GM21447 (cell line): ENCODE measurements around the gene ARL16.

ENCODE experiments used
- ATAC-seq: cut with Tn5 transposase; IDR thresholded peaks from one replicate; pipeline ENCODE4 v1.9.1; 2021; ENCODE audit not compliant: unreplicated experiment

ARL16 gene, protein sequence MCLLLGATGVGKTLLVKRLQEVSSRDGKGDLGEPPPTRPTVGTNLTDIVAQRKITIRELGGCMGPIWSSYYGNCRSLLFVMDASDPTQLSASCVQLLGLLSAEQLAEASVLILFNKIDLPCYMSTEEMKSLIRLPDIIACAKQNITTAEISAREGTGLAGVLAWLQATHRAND

DNA sequence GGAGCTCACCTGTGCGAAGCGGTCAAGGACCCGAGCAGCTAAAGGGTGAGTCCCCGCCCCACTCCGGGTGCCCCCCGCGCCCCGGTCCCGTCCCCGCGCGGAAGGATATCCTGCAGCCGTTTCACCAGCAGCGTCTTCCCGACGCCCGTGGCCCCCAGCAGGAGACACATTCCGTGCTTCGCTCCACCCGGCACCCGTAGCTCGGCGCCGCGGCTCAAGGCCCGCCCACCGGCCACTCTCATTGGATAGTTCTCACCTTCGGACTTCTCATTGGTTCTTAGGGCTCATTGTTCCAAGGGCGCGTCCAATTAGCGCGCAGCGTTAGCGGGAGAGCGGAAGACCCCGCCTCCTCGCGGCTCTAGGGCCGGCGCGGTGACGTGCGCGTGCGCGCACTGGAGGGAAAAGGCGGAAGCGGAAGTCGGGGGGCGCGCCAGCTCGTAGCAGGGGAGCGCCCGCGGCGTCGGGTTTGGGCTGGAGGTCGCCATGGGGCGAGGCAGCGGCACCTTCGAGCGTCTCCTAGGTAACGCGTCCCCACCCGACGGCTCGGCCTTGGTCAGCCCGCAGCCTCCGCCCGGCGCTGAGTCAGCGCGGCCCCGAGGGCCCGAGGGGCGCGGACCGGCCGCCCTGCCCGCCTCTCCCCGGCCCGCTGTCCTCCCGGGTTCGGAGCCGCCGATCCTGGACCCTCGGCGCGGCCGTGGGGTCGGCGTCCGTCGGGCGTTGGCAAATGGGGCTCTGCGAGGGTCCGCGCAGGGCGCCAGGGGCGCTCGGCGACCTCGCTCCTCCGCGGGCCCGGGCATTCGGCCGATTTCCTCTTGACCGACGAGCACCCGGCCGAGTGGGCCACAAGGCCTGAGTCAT lies at the start of gene ARL16, which contains the start of gene HGS:
ARL16 (minus strand) TSS at position 214 of the 858 bp plus-strand sequence; CDS start at position 170, 44 bp downstream.
HGS (plus strand) TSS at position 428 of the 858 bp plus-strand sequence; CDS start at position 484, 56 bp downstream.
- ATAC-seq, result peak; percentile 93

DNA sequence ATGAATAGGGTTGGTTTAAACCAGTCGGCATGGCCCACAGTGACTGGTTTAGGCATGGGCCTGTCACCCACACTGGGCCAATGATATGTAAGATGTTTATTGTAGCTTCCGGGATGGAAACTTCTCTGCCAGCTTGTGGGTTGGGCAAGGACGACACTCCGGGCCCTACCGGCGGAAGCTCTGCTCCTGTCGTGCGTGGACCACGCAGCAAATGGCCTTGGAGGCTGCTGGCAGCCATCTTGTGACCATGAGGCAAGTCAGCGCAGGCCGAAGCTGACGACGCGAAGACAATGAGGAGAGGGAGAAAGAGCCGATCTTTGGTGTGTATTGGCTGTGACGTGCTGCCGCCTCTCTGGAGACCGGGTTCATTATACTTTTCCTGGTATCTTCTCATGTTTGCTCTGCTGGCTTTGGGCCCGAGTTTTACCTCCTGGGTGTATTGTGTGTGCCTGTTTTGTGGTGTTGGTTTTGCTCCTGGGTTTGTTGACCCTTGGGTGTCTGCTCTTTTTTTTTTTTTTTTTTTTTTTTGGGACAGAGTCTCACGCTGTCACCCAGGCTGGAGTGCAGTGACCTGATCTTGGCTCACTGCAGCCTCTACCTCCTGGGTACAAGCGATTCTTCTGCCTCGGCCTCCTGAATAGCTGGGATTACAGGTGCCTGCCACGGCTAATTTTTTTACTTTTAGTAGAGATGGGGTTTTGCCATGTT lies 43.9 kb upstream of the ARL16 start:
- ATAC-seq, result no peak

DNA sequence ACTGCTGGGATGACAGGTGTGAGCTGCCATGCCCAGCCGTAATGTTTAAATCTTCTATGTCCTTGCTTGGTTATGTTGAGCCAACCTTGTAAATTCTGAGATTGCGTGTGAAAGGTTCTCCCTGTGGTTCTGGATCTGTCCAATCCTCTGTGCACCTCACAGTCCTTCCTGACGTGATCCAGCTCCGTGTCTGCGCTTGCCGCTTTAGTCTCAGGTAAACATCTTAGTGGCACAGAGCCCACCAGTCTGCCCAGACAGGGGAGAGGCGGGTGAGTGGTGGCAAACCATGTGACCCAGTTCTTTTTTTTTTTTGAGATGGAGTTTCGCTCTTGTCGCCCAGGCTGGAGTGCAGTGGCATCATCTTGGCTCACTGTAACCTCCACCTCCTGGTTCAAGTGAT lies 42.4 kb upstream of the ARL16 start:
- ATAC-seq, result no peak

DNA sequence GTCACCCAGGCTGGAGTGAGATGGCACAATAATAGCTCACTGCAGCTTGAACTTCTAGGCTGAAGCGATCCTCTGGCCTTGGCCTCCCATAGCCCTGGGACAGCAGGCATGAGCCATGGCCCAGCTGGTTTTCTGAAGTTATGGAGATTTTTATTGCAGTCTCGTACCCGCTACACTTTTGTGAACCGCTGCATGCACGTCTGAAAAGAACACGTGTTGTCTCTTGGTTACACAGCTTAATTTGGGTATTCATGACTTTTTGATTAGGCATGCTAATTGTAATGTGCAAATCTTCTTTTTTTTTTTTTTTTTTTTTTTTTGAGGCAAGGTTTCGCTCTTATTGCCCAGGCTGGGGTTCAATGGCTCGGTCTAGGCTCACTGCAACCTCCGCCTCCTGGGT lies 41.8 kb upstream of the ARL16 start:
- no peak for ATAC-seq

DNA sequence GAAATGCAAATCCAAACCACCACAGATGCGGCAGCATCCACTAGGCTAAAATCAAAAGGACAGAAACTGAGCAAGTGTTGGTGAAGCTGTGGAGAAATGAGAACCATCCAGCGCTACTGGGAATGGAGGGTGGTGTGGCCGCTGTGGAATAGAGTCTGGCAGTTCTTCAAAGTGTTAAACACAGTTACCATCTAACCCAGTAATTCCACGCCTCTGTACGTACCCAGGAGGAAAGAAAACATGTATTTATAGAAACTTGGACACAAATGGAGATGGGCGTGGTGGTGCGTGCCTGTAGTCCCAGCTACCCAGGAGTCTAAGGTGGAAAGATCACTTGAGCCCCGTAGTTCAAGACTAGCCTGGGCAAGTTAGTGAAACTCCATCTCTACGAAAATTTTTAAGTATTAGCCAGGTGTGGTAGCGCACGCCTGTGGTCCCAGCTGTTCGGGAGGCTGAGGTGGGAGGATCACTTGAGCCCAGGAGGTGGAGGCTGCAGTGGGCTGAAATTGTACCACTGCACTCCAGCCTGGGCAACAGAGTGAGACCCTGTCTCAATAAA lies 40.1 kb upstream of the ARL16 start:
- no peak for ATAC-seq

DNA sequence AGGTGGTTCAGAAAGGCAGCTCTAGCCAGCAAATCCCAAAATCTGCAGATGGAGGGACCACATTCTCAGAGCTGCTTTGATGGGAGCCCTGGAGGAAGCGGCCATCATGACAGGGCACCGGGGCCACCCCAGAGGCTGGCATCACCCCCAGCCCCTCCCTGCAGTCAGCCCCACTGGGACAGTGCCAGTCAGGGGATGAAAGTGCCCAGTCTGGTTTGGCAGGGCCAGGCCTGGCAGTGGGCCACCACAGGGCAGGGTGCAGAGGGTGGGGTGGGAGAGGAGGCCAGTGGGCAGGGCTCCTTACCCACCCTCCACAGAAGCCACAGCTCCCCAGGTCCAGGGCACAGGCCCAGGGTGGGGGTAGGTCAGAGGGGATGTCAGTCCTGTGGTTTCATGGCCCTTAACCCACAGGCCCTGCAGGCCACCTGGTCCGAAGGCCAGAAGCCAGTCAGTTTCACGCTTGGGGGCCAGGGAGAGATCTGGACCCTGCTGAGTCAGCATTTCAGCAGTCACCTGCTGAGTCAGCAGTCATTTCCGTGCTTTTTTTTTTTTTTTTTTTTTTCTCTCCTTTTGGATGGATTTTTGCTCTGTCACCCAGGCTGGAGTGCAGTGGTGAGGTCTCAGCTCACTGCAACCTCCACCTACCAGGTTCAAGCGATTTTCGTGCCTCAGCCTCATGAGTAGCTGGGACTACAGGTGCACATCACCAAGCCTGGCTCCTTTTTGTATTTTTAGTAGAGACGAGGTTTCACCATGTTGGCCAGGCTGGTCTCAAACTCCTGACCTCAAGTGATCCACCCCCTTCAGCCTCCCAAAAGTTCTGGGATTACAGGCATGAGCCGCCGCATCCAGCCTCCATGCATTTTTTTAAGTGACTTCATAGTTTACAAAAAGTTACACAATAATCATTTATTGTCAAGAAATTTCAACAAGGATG lies 38.9 kb upstream of the ARL16 start:
- ATAC-seq, result no peak

DNA sequence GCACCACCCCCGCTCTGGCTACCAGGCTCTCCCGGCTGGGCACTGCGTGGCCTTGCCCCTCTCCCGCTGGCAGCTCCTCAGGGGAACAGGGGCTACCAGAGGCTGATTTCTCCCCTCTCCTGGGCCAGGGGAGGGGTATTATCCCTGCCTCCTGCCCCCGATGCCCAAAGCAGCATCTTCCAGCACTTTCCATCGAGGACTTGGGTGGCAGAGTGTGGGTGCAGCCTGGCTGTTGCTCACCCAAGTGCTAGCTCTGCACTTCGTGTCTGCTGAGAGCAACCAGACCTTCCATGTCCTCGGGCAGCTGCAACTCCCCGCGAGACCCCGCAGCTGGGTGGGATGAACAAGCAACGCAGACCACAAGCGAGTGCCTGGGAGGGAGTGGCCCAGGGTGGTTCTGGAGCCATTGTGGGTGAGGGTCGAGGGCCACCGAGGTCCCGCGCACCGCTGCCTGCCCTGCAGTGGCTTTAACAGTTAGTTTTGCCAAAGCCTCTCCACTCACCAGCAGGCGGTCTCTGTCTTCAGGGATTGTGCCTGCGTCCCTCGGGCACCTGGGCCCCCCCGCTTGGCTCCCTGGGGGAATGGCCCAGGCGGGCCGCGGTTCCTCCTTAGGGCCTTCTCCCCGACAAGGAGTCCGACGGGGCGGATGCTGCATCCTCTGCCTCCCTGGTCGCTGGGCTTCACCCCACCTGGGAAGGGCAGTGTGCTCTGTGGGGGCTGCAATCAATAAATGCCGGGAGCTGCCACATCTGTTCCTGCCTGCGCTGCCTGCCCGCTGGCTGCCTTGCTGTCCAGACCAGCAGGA lies 36.9 kb upstream of the ARL16 start:
- no peak for ATAC-seq

DNA sequence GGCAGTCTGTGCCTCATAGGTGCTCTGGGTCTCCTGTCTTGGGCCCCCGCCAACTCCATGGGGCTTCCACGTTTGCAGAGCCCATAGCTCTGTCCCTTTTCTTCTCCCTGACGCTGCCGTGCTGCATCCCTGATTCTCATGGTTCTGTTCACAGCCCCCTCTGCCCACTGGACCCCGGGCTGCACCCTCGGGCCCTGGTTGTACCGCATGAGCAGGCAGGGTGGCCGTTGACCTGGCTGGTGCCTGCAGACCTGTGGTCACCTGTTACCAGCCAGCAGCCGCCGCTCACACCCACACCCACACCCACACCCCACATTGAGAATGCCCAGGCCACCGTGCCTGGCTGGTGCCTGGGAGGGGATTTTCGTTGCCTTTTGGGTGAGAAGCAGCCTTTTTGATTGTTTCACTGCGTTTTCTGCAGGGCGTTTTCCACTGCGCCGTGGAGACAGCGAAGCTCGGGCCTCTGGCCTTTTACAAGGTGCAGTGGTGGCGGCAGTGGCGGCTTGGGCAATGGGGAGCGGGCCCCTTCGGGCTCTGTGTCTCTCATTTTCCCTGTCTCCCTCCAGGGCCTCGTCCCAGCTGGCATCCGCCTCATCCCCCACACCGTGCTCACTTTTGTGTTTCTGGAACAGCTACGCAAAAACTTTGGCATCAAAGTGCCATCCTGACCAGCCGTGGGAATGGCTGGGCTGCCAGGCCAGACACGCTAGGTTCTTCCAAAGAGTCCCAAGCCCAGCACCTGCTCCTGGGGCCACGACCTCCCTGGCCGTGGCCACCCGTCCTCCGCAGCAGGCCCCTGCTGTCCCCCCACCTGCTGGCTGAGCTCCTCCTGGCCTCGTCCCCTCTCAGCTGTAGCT lies 36.0 kb upstream of the ARL16 start:
- no peak for ATAC-seq

DNA sequence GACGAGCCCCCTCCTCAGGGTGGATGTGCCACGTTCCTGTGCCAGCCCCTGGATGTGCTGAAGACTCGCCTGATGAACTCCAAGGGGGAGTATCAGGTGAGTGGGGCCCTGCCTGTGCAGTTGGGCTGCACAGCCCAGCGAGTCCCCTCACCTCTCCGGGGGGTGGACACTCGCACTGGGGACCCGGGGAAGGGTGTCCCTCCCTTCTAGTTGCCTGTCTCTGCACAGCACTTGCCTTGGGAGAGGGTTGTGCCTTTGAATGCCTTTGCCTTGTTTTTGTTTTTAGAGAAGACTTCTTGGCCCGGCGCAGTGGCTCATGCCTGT lies 34.1 kb upstream of the ARL16 start:
- no peak for ATAC-seq

DNA sequence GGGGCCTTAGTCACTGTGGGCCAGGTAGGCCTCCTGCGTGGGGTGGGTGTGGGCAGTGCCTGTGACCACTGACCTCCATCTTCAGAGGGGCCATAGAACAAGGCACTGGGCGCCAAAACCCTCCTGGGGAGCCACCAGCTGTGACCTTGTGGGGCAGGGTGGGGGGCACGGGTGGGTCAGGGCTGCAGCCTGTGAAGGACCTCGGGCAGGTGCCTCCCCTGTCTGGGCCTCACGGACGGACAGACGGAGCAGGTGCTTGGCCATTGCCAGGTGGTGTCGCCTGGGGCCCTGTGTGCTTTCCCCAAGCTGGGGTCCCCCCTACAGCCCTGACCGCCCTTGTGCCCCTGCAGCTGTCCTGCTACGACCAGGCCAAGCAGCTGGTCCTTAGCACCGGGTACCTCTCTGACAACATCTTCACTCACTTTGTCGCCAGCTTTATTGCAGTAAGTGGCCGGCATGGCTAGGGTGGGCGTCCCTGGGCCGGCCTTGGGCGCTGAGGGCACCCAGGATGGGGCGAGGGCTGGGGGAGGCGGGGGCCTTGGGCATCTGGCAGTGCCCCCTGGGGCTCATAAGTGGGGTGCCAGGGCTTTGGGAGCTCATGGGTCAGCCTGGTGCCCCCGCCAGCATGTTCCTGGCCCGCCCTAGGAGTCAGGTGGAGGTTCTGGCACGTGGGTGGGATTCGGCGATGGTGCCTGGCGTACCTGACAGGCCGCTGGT lies 33.6 kb upstream of the ARL16 start:
- no peak for ATAC-seq

DNA sequence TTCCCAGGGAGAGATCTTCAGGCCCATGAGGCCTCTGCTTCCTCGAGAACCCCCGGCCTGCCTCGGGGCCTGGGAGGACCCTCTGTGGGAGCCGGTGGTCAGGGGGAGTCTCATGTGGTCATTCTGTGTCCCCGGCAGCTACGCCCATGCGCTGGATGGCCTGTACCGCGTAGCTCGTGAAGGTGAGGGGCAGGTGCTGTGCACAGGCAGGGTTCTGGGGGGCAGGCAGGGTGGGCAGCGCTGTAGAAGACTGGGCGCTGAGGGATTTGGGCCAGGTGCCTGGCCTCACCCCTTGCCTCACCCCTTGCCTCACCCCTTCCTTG lies 33.0 kb upstream of the ARL16 start:
- ATAC-seq, result no peak

DNA sequence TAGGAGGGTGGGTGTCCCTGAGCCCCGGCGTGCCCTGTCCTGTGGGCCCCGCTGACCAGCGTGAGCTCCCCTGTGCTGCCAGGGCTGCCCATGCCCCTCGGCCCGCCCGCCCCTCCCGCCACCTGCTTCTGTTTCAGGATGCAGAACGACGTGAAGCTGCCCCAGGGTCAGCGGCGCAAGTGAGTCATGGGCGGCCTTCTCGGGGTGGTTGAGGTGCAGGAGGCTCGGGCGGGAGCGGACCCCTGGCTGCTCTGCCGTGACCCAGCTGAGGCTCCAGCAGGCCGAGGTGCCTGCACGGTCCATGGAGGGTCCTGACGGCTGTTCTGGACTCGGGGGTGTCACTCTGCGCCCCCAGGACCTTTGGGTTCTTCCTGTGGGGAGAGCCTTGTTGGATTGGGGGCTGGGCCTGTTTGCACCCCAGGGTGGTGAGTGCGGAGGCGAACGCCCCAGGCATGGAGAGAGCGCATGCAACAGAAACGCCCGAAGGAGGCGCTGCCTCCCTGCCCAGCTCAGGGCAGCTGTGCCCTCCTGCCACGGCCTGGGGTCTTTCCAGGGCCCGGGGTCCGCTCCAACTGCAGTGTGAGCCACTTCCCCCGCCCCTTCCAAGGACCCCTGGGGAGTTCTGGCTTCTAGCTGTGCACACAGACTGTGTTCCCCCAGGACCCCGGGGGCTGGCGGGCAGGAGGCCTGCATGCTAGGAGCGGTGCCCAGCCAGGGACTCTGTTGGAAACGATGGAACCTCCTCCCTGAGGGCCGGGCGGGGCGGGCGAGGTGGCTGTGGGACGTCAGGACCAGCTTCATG lies 32.5 kb upstream of the ARL16 start:
- ATAC-seq, result no peak

DNA sequence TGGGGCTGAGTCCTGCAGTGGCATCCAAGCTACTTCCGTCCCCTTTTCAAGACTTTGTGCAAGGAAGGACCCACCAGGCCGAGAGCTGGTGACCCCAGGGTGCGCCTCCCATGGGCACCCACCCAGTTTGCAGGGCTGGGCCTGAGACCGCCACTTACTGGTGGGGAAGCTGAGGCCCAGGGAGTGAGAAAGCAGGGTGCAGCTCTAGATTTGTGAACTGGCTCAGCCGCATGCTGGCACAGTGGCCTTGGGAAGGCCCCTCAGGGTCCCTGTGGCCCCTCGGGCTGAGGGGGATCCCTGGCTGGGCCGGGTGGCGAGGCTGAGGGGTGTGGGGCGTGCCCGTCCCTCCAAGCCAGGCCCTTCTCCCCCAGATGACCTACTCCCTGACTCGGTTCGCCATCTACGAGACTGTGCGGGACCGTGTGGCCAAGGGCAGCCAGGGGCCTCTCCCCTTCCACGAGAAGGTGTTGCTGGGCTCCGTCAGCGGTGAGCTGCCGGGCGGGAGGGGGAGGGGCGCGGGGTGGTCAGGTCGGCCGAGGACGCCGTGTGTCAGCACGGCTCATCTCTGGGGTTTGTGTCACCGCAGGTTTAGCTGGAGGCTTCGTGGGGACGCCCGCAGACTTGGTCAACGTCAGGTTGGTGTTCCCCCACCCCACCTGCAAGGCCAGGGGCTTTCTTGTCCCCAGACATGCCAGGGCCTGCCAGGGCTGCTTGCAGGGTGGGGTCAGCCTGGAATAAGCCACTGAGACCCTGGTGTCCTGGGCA lies 31.7 kb upstream of the ARL16 start:
- ATAC-seq, result no peak

DNA sequence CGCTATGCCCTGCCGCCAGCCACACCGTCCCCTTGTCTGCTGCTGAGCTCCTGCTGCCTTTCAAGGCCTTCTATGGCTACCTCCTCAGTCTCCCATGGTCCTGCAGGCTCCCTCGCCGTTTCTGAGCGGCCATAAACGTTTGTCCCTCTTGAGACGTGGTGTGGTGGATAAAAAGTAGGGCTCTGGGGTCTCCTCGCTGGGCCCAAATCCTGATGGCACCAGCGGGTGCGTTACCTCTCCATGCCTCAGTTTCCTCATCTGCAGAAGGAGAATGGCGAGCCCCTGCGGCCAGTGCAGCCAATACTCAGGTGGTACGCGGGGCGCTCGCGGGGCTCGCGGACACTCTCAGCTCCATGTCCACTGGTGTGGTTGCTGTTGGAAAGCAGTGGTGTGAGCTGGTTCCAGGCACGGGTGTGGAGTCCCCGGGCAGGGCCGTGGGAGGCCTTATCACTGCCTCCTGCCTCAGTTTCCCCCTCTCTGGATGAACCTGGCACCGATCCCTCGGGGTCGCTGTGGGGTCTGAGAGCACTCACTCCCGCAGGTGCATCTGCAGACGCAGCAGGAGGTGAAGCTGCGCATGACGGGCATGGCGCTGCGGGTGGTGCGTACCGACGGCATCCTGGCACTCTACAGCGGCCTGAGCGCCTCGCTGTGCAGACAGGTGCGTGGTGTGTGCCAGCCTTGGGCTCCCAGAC lies 31.0 kb upstream of the ARL16 start:
- ATAC-seq, result no peak

DNA sequence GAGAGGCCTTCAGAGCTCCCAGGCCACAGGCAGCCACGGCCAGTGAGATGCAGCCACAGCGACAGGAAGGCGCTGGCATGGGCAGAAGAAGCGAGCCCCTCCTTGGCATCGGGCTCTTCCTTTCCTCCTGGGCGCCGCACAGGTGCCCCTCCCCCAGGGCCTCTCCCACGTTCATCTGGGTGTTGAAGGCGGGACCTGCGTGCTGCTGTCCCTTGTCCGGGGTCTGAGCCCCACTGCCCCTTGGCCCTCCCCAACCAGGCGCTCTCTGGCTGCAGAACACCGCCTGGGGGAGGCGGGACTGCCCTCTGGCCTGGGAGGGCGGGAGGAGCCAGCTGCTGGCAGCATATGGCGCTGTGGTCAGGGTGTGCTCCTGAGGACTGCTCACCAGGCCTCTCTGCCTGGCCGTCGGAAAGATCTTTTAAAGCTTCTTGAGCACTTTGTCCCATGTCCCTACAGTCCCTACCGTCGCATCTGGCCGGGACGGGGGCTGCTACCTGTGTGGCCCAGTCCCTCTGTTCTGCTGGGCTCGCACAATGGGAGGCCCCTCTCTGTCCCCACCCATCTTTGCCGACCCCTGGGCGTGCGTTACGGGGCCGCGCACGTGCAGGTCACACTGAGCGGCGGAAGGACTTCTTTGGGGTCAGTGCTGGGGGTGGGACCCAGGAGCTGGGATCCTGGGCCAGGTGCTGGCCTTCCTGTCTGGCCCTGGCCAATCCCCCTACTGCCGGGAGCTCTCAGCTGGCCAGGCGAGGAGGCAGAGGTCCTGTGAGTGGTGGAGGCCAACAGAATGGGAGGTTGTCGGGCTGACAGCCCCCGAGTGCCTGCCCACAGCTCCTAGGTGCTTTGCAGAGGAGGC lies 30.2 kb upstream of the ARL16 start:
- no peak for ATAC-seq
